Loucy (cell line): ENCODE data around the gene ADCYAP1.

Experiments
- CTCF ChIP-seq: fragments of 200-600 bp; sonication (generic); conservative IDR thresholded peaks from 2 replicates; pipeline ENCODE4 v1.5.1; 2014; ENCODE audit warnings: mild to moderate bottlenecking, antibody characterized with exemption, low read length
- EZH2phosphoT487 ChIP-seq: fragments of 200-600 bp; IDR thresholded peaks from 2 replicates; pipeline ENCODE4 v1.6.1; 2018; ENCODE audit warnings: antibody characterized with exemption, mild to moderate bottlenecking, moderate library complexity, borderline replicate concordance

GRCh38 chr18:857986-858385, 46.7 kb upstream of the ADCYAP1 start:
- TF ChIP-seq EZH2phosphoT487 (no peak), CTCF (no peak)
